ENCODE data around the gene PIK3AP1. TPM values are rescaled to one million over a fixed set of nuclear protein-coding genes. Genes with fewer than 3 reads are reported as not detected.

PIK3AP1 gene
- total RNA-seq, 1 donor from 2014 or later = 4.2 TPM

DNA sequence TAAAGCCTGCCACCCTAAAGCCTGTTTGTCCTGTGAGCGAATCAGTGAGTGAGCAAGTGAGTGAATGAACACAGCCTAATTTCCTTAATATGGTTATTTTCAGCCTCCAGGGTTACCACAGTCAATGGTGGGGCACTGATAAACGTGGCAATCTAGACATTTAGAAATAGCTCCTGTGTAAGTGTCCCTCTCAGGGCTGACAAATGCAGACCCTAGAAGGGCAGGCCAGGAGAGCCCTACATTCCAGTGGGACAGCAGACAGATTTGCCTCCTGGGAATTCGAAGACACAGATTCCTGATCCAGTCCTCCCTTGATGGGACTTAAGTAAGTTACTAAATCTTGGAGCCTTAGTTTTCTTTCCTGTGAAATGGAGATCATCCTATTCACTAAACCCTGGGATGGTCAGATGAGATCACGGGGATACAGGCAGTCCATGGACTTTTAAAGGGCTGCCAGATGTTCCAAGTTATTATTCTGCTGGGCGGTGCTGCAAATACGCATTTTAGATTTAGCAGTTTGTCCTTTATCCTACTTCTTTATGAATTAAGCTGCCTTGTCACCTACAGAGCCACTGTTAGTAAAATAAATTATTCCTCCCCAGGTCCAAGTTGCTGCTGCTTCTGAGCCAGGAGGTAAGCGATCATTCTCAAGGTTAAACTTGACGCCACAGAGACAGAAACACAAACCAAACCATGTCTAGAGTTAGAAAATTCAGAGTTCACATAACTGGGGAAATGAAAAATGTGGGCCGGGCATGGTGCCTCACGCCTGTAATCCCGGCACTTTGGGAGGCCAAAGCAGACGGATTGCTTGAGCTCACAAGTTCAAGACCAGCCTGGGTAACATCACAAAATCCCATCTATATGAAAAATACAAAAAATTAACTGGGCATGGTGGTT, 78.7 kb downstream of the PIK3AP1 start:
- no peak for TF ChIP-seq CTCF (conservative IDR thresholded peaks at IDR 0.05; ENCODE audit: low read depth, low read length)

DNA sequence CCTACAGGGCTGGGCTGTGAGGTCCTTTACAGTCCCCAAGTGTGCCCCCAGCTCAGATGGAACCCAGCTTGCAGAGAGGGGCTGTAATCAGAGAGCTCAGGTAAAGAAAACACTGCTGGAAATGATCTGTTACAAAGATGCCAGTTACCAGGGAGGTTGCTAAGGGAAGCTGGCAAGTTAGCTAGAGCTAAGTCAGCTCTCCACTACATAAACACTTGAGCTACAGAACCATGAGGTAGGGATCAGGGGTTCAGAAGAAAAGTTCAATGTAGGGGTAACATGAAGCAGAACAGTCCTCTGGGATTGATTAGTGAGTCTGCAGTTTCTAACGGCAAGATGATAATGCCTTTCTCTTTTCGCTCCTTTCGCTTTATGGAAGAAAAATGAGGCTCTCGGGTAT, 80.4 kb downstream of the PIK3AP1 start:
- no peak for DNase-seq (ENCODE audit: low read depth)
- no peak overlapping the region for H3K4me3 ChIP-seq (ENCODE audit: low read depth, low read length)
- no peak for TF ChIP-seq CTCF (conservative IDR thresholded peaks at IDR 0.05; ENCODE audit: low read depth, low read length)

More for the DNA sequence above, 78.7 kb downstream of the PIK3AP1 start:
- no peak for DNase-seq (ENCODE audit: low read depth)
- no peak overlapping the region for H3K4me3 ChIP-seq (ENCODE audit: low read depth, low read length)

DNA sequence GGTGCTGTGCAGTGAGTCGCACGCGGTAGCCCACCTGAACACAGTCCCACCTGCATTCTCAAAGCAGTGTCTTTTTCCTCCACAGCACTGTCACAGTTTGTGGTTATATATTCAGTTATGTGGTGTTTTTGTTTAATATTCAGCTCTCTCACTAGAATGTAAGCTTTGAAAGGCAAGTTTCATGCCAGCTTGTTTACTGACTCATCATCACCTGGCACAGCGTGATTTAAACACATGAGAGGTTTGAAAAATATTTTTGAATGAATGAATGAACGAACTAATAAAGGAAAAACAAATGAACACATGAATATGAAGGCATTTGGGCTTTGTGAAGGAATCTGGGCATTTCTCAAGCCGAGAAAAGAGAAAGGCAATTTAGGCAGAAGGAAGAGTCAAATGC, 81.6 kb downstream of the PIK3AP1 start:
- no peak overlapping the region for H3K4me3 ChIP-seq (ENCODE audit: low read depth, low read length)

GRCh38 chr10:96638120-96638519, 82.2 kb downstream of the PIK3AP1 start:
- no peak for TF ChIP-seq CTCF (conservative IDR thresholded peaks at IDR 0.05; ENCODE audit: low read depth, low read length)
- DNase-seq (ENCODE audit: low read depth) = no peak
- H3K4me3 ChIP-seq (ENCODE audit: low read depth, low read length) = no peak overlapping the region

More for the DNA sequence above, 81.6 kb downstream of the PIK3AP1 start:
- no peak for DNase-seq (ENCODE audit: low read depth)
- no peak for TF ChIP-seq CTCF (conservative IDR thresholded peaks at IDR 0.05; ENCODE audit: low read depth, low read length)

DNA sequence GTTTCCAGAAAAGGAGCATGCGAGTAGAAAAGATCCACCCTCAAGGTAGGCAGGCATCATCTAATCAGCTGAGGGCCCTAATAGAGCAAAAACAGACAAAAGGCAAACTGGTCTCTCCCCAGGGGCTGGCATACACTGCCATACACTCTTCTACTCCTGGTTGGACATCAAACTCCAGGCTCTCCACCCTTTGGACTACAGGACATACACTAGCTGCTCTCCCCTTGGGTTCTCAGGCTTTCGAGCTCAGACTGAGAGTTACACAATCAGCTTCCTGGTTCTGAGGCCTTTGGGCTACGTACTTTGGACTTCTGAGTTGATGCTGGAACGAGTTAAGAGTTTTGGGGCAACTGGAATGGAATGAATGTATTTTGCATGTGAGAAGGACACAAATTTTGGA, 82.6 kb downstream of the PIK3AP1 start:
- H3K4me3 ChIP-seq (ENCODE audit: low read depth, low read length) = no peak overlapping the region
- no peak for TF ChIP-seq CTCF (conservative IDR thresholded peaks at IDR 0.05; ENCODE audit: low read depth, low read length)

GRCh38 chr10:96636551-96636950, 83.8 kb downstream of the PIK3AP1 start:
- no peak overlapping the region for H3K4me3 ChIP-seq (ENCODE audit: low read depth, low read length)
- no peak for TF ChIP-seq CTCF (conservative IDR thresholded peaks at IDR 0.05; ENCODE audit: low read depth, low read length)
- peak; percentile 16 for DNase-seq (ENCODE audit: low read depth)

More for the DNA sequence above, 82.6 kb downstream of the PIK3AP1 start:
- no peak for DNase-seq (ENCODE audit: low read depth)

Measured in epithelial cell of proximal tubule (primary cell).